ENCODE results near the gene CHN2.

- TF ChIP-seq CTCF (IDR thresholded peaks at IDR 0.05) (no peak), ZFX (IDR thresholded peaks at IDR 0.05; ENCODE audit: borderline replicate concordance) (no peak)
Measured at GRCh38 chr7:29435167-29435566, 240.6 kb downstream of the CHN2 start.

Data from 22Rv1 (cell line).